ENCODE results near the gene SRGAP1. TPM values are rescaled to one million over a fixed set of nuclear protein-coding genes. Genes with fewer than 3 reads are reported as not detected.

The SRGAP1 gene
- total RNA-seq, 1 donor from 2014 or later = 49.3 TPM

GRCh38 chr12:63894132-63894531 is 49.6 kb downstream of the SRGAP1 start:
- DNase-seq (ENCODE audit: low spot score) = no peak
- Mint-ChIP-seq H3K27ac (ENCODE audit: unreplicated experiment) (no peak overlapping the region), H3K27me3 (ENCODE audit: unreplicated experiment) (peaks cover 3% of the 10 kb centered on the region), H3K4me3 (ENCODE audit: unreplicated experiment) (peak overlapping the region; percentile 6), H3K4me1 (ENCODE audit: unreplicated experiment) (peaks cover 37% of the 10 kb centered on the region), H3K36me3 (ENCODE audit: low read depth, unreplicated experiment) (peaks cover 17% of the 10 kb centered on the region), H3K9me3 (ENCODE audit: unreplicated experiment) (no peaks in the 10 kb centered on the region)
- TF ChIP-seq CTCF (IDR thresholded peaks at IDR 0.05; ENCODE audit: unreplicated experiment) = no peak

GRCh38 chr12:63895841-63896240 is 51.3 kb downstream of the SRGAP1 start:
- Mint-ChIP-seq H3K9me3 (ENCODE audit: unreplicated experiment) (no peaks in the 10 kb centered on the region), H3K27me3 (ENCODE audit: unreplicated experiment) (peaks cover 2% of the 10 kb centered on the region), H3K36me3 (ENCODE audit: low read depth, unreplicated experiment) (peaks cover 10% of the 10 kb centered on the region), H3K4me1 (ENCODE audit: unreplicated experiment) (peaks cover 43% of the 10 kb centered on the region), H3K4me3 (ENCODE audit: unreplicated experiment) (no peak overlapping the region), H3K27ac (ENCODE audit: unreplicated experiment) (peak overlapping the region; percentile 85)
- TF ChIP-seq CTCF (IDR thresholded peaks at IDR 0.05; ENCODE audit: unreplicated experiment) = no peak
- DNase-seq (ENCODE audit: low spot score) = no peak

GRCh38 chr12:63897931-63898330 is 53.4 kb downstream of the SRGAP1 start:
- H3K27me3 Mint-ChIP-seq (ENCODE audit: unreplicated experiment) = peaks cover 2% of the 10 kb centered on the region
- no peak for TF ChIP-seq CTCF (IDR thresholded peaks at IDR 0.05; ENCODE audit: unreplicated experiment)
- peak overlapping the region; percentile 99 for H3K27ac Mint-ChIP-seq (ENCODE audit: unreplicated experiment)
- no peaks in the 10 kb centered on the region for H3K9me3 Mint-ChIP-seq (ENCODE audit: unreplicated experiment)
- peak overlapping the region; percentile 70 for H3K4me3 Mint-ChIP-seq (ENCODE audit: unreplicated experiment)
- DNase-seq (ENCODE audit: low spot score) = peak; percentile 50
- H3K4me1 Mint-ChIP-seq (ENCODE audit: unreplicated experiment) = peaks cover 43% of the 10 kb centered on the region
- H3K36me3 Mint-ChIP-seq (ENCODE audit: low read depth, unreplicated experiment) = peaks cover 4% of the 10 kb centered on the region

GRCh38 chr12:63898764-63899337 is 54.4 kb downstream of the SRGAP1 start:
- TF ChIP-seq CTCF (IDR thresholded peaks at IDR 0.05; ENCODE audit: unreplicated experiment) = no peak
- peak overlapping the region; percentile 99 for H3K27ac Mint-ChIP-seq (ENCODE audit: unreplicated experiment)
- H3K4me1 Mint-ChIP-seq (ENCODE audit: unreplicated experiment) = peaks cover 43% of the 10 kb centered on the region
- H3K9me3 Mint-ChIP-seq (ENCODE audit: unreplicated experiment) = no peaks in the 10 kb centered on the region
- H3K36me3 Mint-ChIP-seq (ENCODE audit: low read depth, unreplicated experiment) = peaks cover 4% of the 10 kb centered on the region
- H3K27me3 Mint-ChIP-seq (ENCODE audit: unreplicated experiment) = peaks cover 2% of the 10 kb centered on the region
- no peak overlapping the region for H3K4me3 Mint-ChIP-seq (ENCODE audit: unreplicated experiment)
- no peak for DNase-seq (ENCODE audit: low spot score)

GRCh38 chr12:63899396-63899795 is 54.9 kb downstream of the SRGAP1 start:
- Mint-ChIP-seq H3K27me3 (ENCODE audit: unreplicated experiment) (peaks cover 2% of the 10 kb centered on the region), H3K4me1 (ENCODE audit: unreplicated experiment) (peaks cover 49% of the 10 kb centered on the region), H3K4me3 (ENCODE audit: unreplicated experiment) (no peak overlapping the region), H3K27ac (ENCODE audit: unreplicated experiment) (peak overlapping the region; percentile 99), H3K9me3 (ENCODE audit: unreplicated experiment) (no peaks in the 10 kb centered on the region), H3K36me3 (ENCODE audit: low read depth, unreplicated experiment) (peaks cover 4% of the 10 kb centered on the region)
- DNase-seq (ENCODE audit: low spot score) = no peak
- TF ChIP-seq CTCF (IDR thresholded peaks at IDR 0.05; ENCODE audit: unreplicated experiment) = no peak

Data from endothelial cell (in vitro differentiated cells).